Chondrocyte (in vitro differentiated cells): ENCODE data around the gene HMCN2. TPM values are rescaled to one million over a fixed set of nuclear protein-coding genes. Genes with fewer than 3 reads are reported as not detected.
A peak's percentile ranks its signal among the peaks of the same experiment; 100 is the strongest.

Experiments used
- DNase-seq: peaks from one replicate; pipeline ENCODE4 v3.0.0; 2021; ENCODE audit warnings: mixed read lengths, low spot score
- H3K27ac Mint-ChIP-seq: one replicate; pipeline ENCODE4 v1.8.0; 2021; ENCODE audit warnings: mild to moderate bottlenecking, moderate library complexity, mixed read lengths; ENCODE audit not compliant: unreplicated experiment
- H3K27me3 Mint-ChIP-seq: 2 replicates; pipeline ENCODE4 v1.8.0; 2021; ENCODE audit warnings: low read depth, mixed read lengths
- H3K36me3 Mint-ChIP-seq: 2 replicates; pipeline ENCODE4 v1.8.0; 2021; ENCODE audit warnings: low read depth, mixed read lengths
- H3K4me1 Mint-ChIP-seq: 2 replicates; pipeline ENCODE4 v1.8.0; 2021; ENCODE audit warnings: low read depth, mild to moderate bottlenecking, mixed read lengths
- H3K4me3 Mint-ChIP-seq: one replicate; pipeline ENCODE4 v1.8.0; 2021; ENCODE audit warnings: mild to moderate bottlenecking, moderate library complexity, mixed read lengths; ENCODE audit not compliant: unreplicated experiment
- H3K9me3 Mint-ChIP-seq: 2 replicates; pipeline ENCODE4 v1.8.0; 2021; ENCODE audit warnings: low read depth, mixed read lengths
- CTCF ChIP-seq: fragments of 200-600 bp; sonication (generic); IDR thresholded peaks from 2 replicates; pipeline ENCODE4 v1.5.0; 2021; ENCODE audit warnings: antibody characterized with exemption, mild to moderate bottlenecking, moderate library complexity
- total RNA-seq: library from RNA; stranded (reverse); gene quantifications from 3 replicates; pipeline ENCODE4 v1.2.1, GENCODE V29; 2021

HMCN2 gene
- total RNA-seq, 1 donor from 2014 or later = 0.05 TPM

- Mint-ChIP-seq H3K4me3 (no peak overlapping the region), H3K9me3 (no peaks in the 10 kb centered on the region), H3K27ac (no peak overlapping the region), H3K4me1 (peaks cover 13% of the 10 kb centered on the region), H3K36me3 (no peaks in the 10 kb centered on the region), H3K27me3 (peaks cover 56% of the 10 kb centered on the region)
- no peak for TF ChIP-seq CTCF
- no peak for DNase-seq
Observed at GRCh38 chr9:130325921-130326320, 60.4 kb downstream of the HMCN2 start.

DNA sequence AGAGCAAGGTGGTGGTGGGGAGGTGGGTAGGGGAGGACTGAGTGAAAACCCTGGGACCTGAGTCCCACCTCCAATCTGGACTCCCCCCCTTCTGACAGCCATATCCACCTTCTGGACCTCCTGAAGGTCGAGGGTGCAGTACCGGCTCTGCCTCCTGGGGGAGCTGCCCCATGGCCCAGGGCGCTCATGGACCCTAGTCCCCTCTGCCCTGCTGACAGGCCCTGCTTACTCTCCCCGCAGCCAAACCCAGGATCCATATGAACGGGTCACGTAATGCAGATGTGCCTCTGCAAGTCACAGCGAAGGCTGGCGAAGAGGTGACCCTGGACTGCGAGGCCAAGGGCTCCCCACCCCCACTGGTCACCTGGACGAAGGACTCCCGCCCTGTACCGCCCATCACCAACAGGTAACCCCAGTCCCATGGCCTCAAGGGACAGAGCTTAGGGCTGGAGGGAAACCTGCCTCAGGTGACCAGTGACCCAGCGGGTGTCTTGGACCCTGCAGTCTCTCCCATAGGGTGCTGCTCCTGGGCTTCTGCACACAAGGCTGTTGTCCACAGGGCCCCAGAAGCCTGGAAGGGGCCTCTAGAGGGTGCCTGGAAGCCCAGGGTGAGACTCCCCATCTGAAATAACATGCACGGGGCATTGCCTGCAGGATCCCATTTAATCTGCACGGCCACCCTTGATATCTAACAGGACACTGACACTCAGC, 61.7 kb downstream of the HMCN2 start:
- Mint-ChIP-seq H3K36me3 (no peaks in the 10 kb centered on the region), H3K27ac (no peak overlapping the region), H3K9me3 (no peaks in the 10 kb centered on the region), H3K27me3 (peaks cover 44% of the 10 kb centered on the region), H3K4me1 (peaks cover 13% of the 10 kb centered on the region), H3K4me3 (no peak overlapping the region)
- no peak for DNase-seq
- peak; percentile 53 for TF ChIP-seq CTCF

- no peak for DNase-seq
- no peaks in the 10 kb centered on the region for H3K9me3 Mint-ChIP-seq
- no peak overlapping the region for H3K27ac Mint-ChIP-seq
- H3K4me3 Mint-ChIP-seq = no peak overlapping the region
- H3K36me3 Mint-ChIP-seq = no peaks in the 10 kb centered on the region
- TF ChIP-seq CTCF = no peak
- peaks cover 13% of the 10 kb centered on the region for H3K4me1 Mint-ChIP-seq
- peaks cover 41% of the 10 kb centered on the region for H3K27me3 Mint-ChIP-seq
Observed at GRCh38 chr9:130327781-130328348, 62.3 kb downstream of the HMCN2 start.

DNA sequence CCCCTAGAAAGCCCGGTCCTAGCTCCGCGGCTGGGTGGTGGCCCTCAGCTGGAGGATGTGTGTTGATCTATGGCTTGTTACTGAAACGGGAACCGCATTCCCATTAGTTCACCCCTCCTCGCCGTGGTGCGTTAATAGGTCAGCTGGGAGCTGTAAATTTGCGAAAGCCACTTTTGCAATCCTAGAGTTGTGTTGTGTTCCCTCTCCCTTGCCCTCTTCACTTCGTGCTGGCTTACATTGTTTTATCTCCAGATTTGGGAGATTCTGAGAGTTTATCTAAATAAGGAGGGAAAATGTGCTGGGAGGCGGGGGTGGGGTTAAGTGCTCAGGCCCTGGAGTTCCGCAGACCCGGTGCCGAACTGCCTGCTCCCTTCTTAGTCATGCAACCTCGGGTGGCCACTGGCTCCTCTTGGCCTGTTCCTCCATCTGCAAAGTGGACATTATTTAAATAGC, 62.8 kb downstream of the HMCN2 start:
- no peak overlapping the region for H3K27ac Mint-ChIP-seq
- no peak for DNase-seq
- H3K36me3 Mint-ChIP-seq = no peaks in the 10 kb centered on the region
- no peak overlapping the region for H3K4me3 Mint-ChIP-seq
- H3K27me3 Mint-ChIP-seq = peaks cover 39% of the 10 kb centered on the region
- H3K9me3 Mint-ChIP-seq = no peaks in the 10 kb centered on the region
- TF ChIP-seq CTCF = no peak
- H3K4me1 Mint-ChIP-seq = peaks cover 13% of the 10 kb centered on the region

GRCh38 chr9:130329061-130329460, 63.5 kb downstream of the HMCN2 start:
- Mint-ChIP-seq H3K36me3 (no peaks in the 10 kb centered on the region), H3K27me3 (peaks cover 42% of the 10 kb centered on the region), H3K27ac (no peak overlapping the region), H3K4me3 (no peak overlapping the region), H3K9me3 (no peaks in the 10 kb centered on the region), H3K4me1 (peaks cover 13% of the 10 kb centered on the region)
- no peak for DNase-seq
- no peak for TF ChIP-seq CTCF
